Right atrium auricular region (tissue), 2 donors: ENCODE data around the gene LRR1. TPM values are rescaled to one million over a fixed set of nuclear protein-coding genes. Genes with fewer than 3 reads are reported as not detected.

ENCODE experiments used
- DNase-seq: peaks from one replicate; pipeline ENCODE4 v3.0.0-alpha.2; 2019; ENCODE audit warnings: low spot score
- H3K27ac ChIP-seq, 2 donors: fragments of 200-600 bp; sonication (generic); 1 replicate in 1 of 2; 2 replicates in 1 of 2; pipeline ENCODE4 v1.5.1; 2016 to 2019
- H3K27me3 ChIP-seq, 2 donors: fragments of 200-600 bp; sonication (generic); one replicate each; pipeline versions ENCODE4 v1.5.1 to v1.6.0; 2017 to 2019
- H3K36me3 ChIP-seq: fragments of 200-600 bp; sonication (generic); one replicate; pipeline ENCODE4 v1.5.1; 2016
- H3K4me1 ChIP-seq, 2 donors: fragments of 200-600 bp; sonication (generic); one replicate each; pipeline versions ENCODE4 v1.5.1 to v1.6.0; 2017 to 2019
- H3K4me3 ChIP-seq, 2 donors: fragments of 200-600 bp; sonication (generic); 1 replicate in 1 of 2; 2 replicates in 1 of 2; pipeline ENCODE4 v1.5.1; 2017 to 2019; ENCODE audit warnings: mild to moderate bottlenecking in 1 of 2, moderate library complexity in 1 of 2
- H3K9me3 ChIP-seq, 2 donors: fragments of 200-600 bp; sonication (generic); one replicate each; pipeline ENCODE4 v1.5.1; 2019
- total RNA-seq, 2 donors: library from RNA; depleted of rRNA; stranded (reverse); fragments of >200 nt; gene quantifications; one replicate each; pipeline ENCODE4 v1.1.0, GENCODE V29; 2016
- TF ChIP-seq, protein P1 (sequence below), 2 donors: fragments of 200-600 bp; sonication (generic); IDR thresholded peaks; one replicate each; pipeline ENCODE4 v1.5.1; 2019; ENCODE audit warnings: antibody characterized with exemption in 2 of 2

Gene LRR1
- total RNA-seq, 2 donors from 2014 or later = 3.6 to 3.8 TPM

DNA sequence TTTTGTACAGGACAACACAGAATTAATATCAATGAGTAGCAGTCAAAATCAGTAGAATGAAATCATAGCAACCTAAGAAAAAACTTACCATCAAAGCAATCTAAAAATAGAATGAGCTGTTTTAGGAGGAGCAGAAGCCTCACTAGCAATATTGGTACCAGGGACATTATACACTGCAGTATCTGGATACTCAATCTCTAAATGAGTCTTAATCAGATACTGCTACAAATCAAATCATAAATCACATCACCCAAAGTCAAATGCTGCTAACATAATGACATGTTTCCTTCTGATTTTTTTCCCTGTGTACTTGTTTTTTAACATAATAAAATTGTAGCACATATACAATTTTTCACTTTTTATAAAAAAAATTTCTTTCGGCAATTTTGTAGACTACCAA, 20.6 kb upstream of the LRR1 start:
- no peaks in the 10 kb centered on the region for H3K9me3 ChIP-seq
- TF ChIP-seq, protein P1, sequence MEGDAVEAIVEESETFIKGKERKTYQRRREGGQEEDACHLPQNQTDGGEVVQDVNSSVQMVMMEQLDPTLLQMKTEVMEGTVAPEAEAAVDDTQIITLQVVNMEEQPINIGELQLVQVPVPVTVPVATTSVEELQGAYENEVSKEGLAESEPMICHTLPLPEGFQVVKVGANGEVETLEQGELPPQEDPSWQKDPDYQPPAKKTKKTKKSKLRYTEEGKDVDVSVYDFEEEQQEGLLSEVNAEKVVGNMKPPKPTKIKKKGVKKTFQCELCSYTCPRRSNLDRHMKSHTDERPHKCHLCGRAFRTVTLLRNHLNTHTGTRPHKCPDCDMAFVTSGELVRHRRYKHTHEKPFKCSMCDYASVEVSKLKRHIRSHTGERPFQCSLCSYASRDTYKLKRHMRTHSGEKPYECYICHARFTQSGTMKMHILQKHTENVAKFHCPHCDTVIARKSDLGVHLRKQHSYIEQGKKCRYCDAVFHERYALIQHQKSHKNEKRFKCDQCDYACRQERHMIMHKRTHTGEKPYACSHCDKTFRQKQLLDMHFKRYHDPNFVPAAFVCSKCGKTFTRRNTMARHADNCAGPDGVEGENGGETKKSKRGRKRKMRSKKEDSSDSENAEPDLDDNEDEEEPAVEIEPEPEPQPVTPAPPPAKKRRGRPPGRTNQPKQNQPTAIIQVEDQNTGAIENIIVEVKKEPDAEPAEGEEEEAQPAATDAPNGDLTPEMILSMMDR (IDR thresholded peaks at IDR 0.05) = no peak
- peaks cover 0 to 4% of the 10 kb centered on the region in 2 donors for H3K4me1 ChIP-seq
- no peak overlapping the region for H3K4me3 ChIP-seq
- no peaks in the 10 kb centered on the region for H3K27me3 ChIP-seq
- H3K27ac ChIP-seq = no peak overlapping the region
- no peak for DNase-seq
- H3K36me3 ChIP-seq = peaks cover 22% of the 10 kb centered on the region

DNA sequence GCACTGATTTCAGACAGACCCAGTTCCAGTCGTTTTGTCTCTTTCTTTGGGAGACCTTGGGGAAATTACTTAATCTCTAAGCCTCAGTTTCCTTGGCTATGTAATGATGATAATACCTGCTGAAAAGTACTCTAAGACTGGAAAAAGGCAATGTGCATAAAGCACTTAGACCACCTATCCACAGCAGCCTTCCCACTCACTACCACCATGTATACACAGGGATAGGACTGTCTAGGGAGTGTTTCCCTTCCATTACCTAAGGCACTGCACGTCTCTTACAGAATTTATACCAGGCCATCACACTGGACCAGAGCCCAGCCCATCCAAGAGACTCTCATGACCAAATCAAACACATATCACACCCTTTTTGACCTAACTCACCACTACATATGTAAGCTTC, 18.9 kb upstream of the LRR1 start:
- no peak for DNase-seq
- TF ChIP-seq, protein P1 (IDR thresholded peaks at IDR 0.05) = no peak
- Histone ChIP-seq H3K27me3 (no peaks in the 10 kb centered on the region), H3K4me3 (no peak overlapping the region), H3K27ac (no peak overlapping the region), H3K4me1 (peaks cover 0 to 17% of the 10 kb centered on the region in 2 donors), H3K36me3 (peaks cover 32% of the 10 kb centered on the region), H3K9me3 (no peaks in the 10 kb centered on the region)

- DNase-seq = no peak
- Histone ChIP-seq H3K27me3 (no peaks in the 10 kb centered on the region), H3K4me1 (peaks cover 0 to 24% of the 10 kb centered on the region in 2 donors), H3K9me3 (no peaks in the 10 kb centered on the region), H3K4me3 (no peak overlapping the region), H3K27ac (no peak overlapping the region), H3K36me3 (peaks cover 31% of the 10 kb centered on the region)
- TF ChIP-seq, protein P1 (IDR thresholded peaks at IDR 0.05) = no peak
Observed at GRCh38 chr14:49581209-49582112, 17.3 kb upstream of the LRR1 start.

DNA sequence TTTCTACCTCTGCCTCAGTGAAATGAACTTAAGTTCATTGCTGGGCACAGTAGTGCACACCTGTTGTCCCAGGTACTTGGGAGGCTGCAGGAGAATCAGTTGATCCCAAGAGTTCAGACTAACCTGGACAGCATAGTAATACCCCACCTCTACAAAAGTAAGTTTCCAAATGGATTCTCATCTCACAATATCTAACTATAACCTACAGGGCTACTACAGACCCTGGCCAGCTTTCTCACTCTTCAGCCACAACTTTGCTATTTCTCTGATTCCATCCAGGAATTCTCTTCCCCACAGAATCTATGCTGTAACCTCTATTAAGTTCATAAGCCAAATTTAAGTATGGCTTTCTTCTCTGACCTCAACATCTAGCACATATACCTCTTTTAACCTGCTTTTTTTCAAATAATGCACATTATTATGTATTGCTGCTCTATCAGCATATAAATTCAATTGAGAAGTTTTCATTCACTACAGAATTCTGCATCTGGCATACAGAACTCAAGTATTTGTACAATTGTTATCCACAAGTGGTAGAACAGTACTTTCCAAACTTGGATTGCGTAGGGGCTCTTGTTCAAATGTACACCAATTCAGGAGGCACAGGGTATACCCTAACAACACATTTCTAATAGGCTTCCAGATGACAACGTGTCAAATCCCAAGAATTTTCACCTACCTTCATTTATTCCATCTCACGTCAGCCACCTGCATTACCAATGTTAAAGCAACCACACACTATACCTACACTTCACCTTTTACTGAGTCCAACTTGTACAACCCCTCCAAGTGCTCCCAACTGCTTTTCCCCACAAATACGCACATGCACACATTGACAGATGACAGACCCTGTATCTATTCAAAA, 16.4 kb upstream of the LRR1 start:
- H3K36me3 ChIP-seq = peaks cover 22% of the 10 kb centered on the region
- no peaks in the 10 kb centered on the region for H3K27me3 ChIP-seq
- H3K27ac ChIP-seq = no peak overlapping the region
- peaks cover 0 to 24% of the 10 kb centered on the region in 2 donors for H3K4me1 ChIP-seq
- no peak overlapping the region for H3K4me3 ChIP-seq
- no peak for DNase-seq
- TF ChIP-seq, protein P1 (IDR thresholded peaks at IDR 0.05) = no peak
- no peaks in the 10 kb centered on the region for H3K9me3 ChIP-seq

GRCh38 chr14:49583629-49584028, 15.1 kb upstream of the LRR1 start:
- no peaks in the 10 kb centered on the region for H3K9me3 ChIP-seq
- TF ChIP-seq, protein P1 (IDR thresholded peaks at IDR 0.05) = no peak
- H3K27me3 ChIP-seq = no peaks in the 10 kb centered on the region
- H3K4me1 ChIP-seq = peaks cover 0 to 24% of the 10 kb centered on the region in 2 donors
- no peak overlapping the region for H3K4me3 ChIP-seq
- DNase-seq = no peak
- no peak overlapping the region for H3K27ac ChIP-seq
- H3K36me3 ChIP-seq = peaks cover 18% of the 10 kb centered on the region
